Measurements from ENCODE around the gene KCNN3.

Gene KCNN3

GRCh38 chr1:154756793-154757548 lies 113.1 kb downstream of the KCNN3 start:
- TF ChIP-seq MAX (IDR thresholded peaks at IDR 0.05; ENCODE audit: low read depth, low read length) (no peak), MYC (IDR thresholded peaks at IDR 0.05; ENCODE audit: low read depth, low read length) (no peak), POLR2A (IDR thresholded peaks at IDR 0.05; ENCODE audit: extremely low read depth, insufficient read length) (no peak), CTCF (IDR thresholded peaks at IDR 0.05; ENCODE audit: low read depth, low read length) (no peak)
- DNase-seq (ENCODE audit: low read depth) = no peak
- no peak overlapping the region for H3K4me3 ChIP-seq (ENCODE audit: low read depth, low read length)

- DNase-seq (ENCODE audit: low read depth) = peak; percentile 8
- H3K4me3 ChIP-seq (ENCODE audit: low read depth, low read length) = no peak overlapping the region
- TF ChIP-seq MYC (IDR thresholded peaks at IDR 0.05; ENCODE audit: low read depth, low read length) (no peak), POLR2A (IDR thresholded peaks at IDR 0.05; ENCODE audit: extremely low read depth, insufficient read length) (no peak), CTCF (IDR thresholded peaks at IDR 0.05; ENCODE audit: low read depth, low read length) (no peak), MAX (IDR thresholded peaks at IDR 0.05; ENCODE audit: low read depth, low read length) (no peak)
These were observed 114.0 kb downstream of the KCNN3 start for GRCh38 chr1:154755858-154756730.

- TF ChIP-seq MYC (IDR thresholded peaks at IDR 0.05; ENCODE audit: low read depth, low read length) = no peak
- TF ChIP-seq CTCF (IDR thresholded peaks at IDR 0.05; ENCODE audit: low read depth, low read length) = no peak
- TF ChIP-seq POLR2A (IDR thresholded peaks at IDR 0.05; ENCODE audit: extremely low read depth, insufficient read length) = no peak
- no peak for TF ChIP-seq MAX (IDR thresholded peaks at IDR 0.05; ENCODE audit: low read depth, low read length)
- no peak for DNase-seq (ENCODE audit: low read depth)
- H3K4me3 ChIP-seq (ENCODE audit: low read depth, low read length) = no peak overlapping the region
These were observed 116.7 kb downstream of the KCNN3 start for GRCh38 chr1:154753426-154753825.

- DNase-seq (ENCODE audit: low read depth) = peak; percentile 31
- H3K4me3 ChIP-seq (ENCODE audit: low read depth, low read length) = no peak overlapping the region
- TF ChIP-seq MAX (IDR thresholded peaks at IDR 0.05; ENCODE audit: low read depth, low read length) (no peak), MYC (IDR thresholded peaks at IDR 0.05; ENCODE audit: low read depth, low read length) (no peak), CTCF (IDR thresholded peaks at IDR 0.05; ENCODE audit: low read depth, low read length) (no peak), POLR2A (IDR thresholded peaks at IDR 0.05; ENCODE audit: extremely low read depth, insufficient read length) (no peak)
These were observed 117.6 kb downstream of the KCNN3 start for GRCh38 chr1:154752273-154753030.

- no peak overlapping the region for H3K4me3 ChIP-seq (ENCODE audit: low read depth, low read length)
- peak; percentile 57 for DNase-seq (ENCODE audit: low read depth)
- TF ChIP-seq POLR2A (IDR thresholded peaks at IDR 0.05; ENCODE audit: extremely low read depth, insufficient read length) = no peak
- no peak for TF ChIP-seq MAX (IDR thresholded peaks at IDR 0.05; ENCODE audit: low read depth, low read length)
These were observed 118.4 kb downstream of the KCNN3 start for GRCh38 chr1:154751690-154752089.
